ENCODE data around the gene SORCS3. TPM values are rescaled to one million over a fixed set of nuclear protein-coding genes. Genes with fewer than 3 reads are reported as not detected.
A peak's percentile ranks its signal among the peaks of the same experiment; 100 is the strongest.

The SORCS3 gene
- total and polyA plus RNA-seq, 2 experiments from 2014 or later: not detected

DNA sequence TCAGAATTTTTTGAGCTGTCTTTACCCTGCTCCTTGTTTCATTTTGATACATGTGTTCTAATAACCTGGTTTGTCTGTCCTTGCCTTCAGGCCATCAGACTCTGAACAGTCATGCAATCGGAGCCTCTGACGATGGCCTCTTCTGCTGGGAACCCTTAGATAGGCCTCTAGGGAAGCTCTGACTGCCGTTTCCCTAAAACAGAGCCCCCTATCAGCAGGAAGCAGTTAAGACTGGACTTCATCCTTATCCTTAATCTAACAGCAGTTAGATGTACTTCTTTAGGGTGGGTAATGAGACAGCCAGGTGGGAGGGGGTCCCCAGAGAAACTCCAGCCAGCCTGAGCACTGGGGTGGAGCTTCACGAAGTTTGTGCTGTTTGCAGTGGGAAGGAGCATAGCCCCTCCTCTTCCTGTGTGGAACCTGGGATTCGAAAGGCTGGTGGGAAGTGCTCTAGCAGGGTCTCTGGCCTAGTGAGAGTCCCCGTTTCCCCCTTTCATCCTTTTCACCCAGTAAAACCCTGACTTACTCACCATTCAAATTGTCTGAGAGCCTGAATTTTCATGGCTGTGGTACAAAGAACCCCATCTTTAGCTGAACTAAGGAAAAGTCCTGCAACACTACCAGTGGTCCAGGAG, 28.4 kb upstream of the SORCS3 start:
- in situ Hi-C loops (cut with MboI): no loop called here
- H3K36me3 ChIP-seq (ENCODE audit: low read depth): no peaks in the 10 kb centered on the region
- H3K27ac ChIP-seq: no peak overlapping the region

DNA sequence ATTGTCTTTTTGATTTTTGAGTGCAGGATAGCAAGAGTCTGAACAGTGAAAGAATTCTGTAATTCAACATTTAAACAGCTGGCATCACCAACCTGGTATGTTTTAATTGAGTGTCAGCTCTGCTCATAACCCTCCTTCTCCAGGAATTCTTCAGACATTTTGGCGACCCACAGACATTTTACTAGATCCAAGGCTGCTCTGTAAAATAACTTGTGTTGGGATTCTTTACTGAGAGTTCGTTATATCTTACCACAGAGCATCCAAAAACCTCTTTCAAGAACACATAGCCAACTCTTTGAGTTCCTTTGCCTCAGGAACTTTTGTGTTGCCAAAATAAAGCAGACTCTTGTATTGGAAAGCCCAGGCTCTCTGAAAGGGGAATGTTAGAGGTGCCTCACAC, 27.7 kb upstream of the SORCS3 start:
- in situ Hi-C loops (cut with MboI): no loop called here
- 35 to 40% methylated on average over 2 of the region's 2 CpGs for WGBS, 2 experiments (ENCODE audit: low coverage in 1 of 2, low lambda C conversion rate in 2 of 2, missing lambda C conversion rate in 2 of 2)
- no peak for DNase-seq

More for the DNA sequence above, 28.4 kb upstream of the SORCS3 start:
- H3K9me3 ChIP-seq (ENCODE audit: low read depth): no peaks in the 10 kb centered on the region
- no peaks in the 10 kb centered on the region for H3F3A ChIP-seq (ENCODE audit: insufficient read depth)
- H3K9ac ChIP-seq: no peak overlapping the region
- peak; percentile 37 for DNase-seq
- H3K4me3 ChIP-seq: no peak overlapping the region
- no peaks in the 10 kb centered on the region for H3K9me2 ChIP-seq (ENCODE audit: insufficient read depth)
- H4K20me1 ChIP-seq (ENCODE audit: insufficient read depth): no peaks in the 10 kb centered on the region
- H3K27me3 ChIP-seq (replicated peaks; ENCODE audit: insufficient read depth): 0 out of 2 replicates have a peak, but pooled peaks cover 8% of the 10 kb centered on the region
- WGBS, 2 experiments (ENCODE audit: low coverage in 1 of 2, low lambda C conversion rate in 2 of 2, missing lambda C conversion rate in 2 of 2): 63 to 69% methylated on average over 6 of the region's 6 CpGs
- no peak for TF ChIP-seq EZH2phosphoT487 (IDR thresholded peaks at IDR 0.05; ENCODE audit: insufficient read depth, low read depth)
- no peak for TF ChIP-seq EZH2 (IDR thresholded peaks at IDR 0.05; ENCODE audit: insufficient read depth, poor library complexity, severe bottlenecking)
- H3K4me2 ChIP-seq (ENCODE audit: unreplicated experiment): no peak overlapping the region
- H3K4me1 ChIP-seq (ENCODE audit: insufficient read depth): no peaks in the 10 kb centered on the region
- H2AFZ ChIP-seq: peak overlapping the region; percentile 36; the same call in 1 of the 2 replicates
- no peaks in the 10 kb centered on the region for H3K79me2 ChIP-seq (ENCODE audit: insufficient read depth)

DNA sequence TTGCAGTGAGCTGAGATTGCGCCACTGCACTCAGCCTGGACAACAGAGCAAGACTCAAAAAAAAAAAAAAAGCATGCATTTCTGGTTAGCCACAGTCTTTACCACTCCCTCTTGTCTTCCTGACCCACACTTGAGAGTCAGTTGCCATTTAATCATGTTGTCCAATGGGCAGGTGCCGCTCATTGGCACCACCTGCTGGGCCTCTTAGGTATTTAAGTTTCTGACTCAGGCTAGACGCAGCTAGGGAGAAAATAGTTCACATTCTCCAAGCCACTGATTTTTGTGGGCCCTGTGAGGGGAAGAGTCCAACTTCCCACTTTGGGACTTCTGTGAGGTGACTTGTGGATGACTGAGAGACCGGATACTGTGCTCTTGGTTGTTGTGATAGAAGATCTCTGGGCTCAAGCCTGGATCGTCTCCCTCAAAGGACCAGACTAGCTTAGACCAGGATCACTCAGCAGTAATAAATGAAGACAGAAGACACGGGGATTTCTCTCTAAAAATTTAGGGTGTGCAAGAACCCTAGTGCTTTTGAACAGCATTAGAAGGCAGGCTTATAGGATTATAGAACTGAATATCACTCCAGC, 26.8 kb upstream of the SORCS3 start:
- DNase-seq: peak; percentile 57

More for the DNA sequence above, 27.7 kb upstream of the SORCS3 start:
- Histone ChIP-seq H3K4me1 (ENCODE audit: insufficient read depth) (no peaks in the 10 kb centered on the region), H3K9me3 (ENCODE audit: low read depth) (no peaks in the 10 kb centered on the region), H3K9me2 (ENCODE audit: insufficient read depth) (no peaks in the 10 kb centered on the region), H3K9ac (no peak overlapping the region), H3K36me3 (ENCODE audit: low read depth) (no peaks in the 10 kb centered on the region), H3K4me2 (ENCODE audit: unreplicated experiment) (no peak overlapping the region), H3K27me3 (replicated peaks; ENCODE audit: insufficient read depth) (peaks cover 13% of the 10 kb centered on the region; the same call in 1 of the 2 replicates), H3F3A (ENCODE audit: insufficient read depth) (no peaks in the 10 kb centered on the region), H3K79me2 (ENCODE audit: insufficient read depth) (no peaks in the 10 kb centered on the region), H2AFZ (no peak overlapping the region), H3K27ac (no peak overlapping the region), H4K20me1 (ENCODE audit: insufficient read depth) (no peaks in the 10 kb centered on the region), H3K4me3 (no peak overlapping the region)
- TF ChIP-seq EZH2 (IDR thresholded peaks at IDR 0.05; ENCODE audit: insufficient read depth, poor library complexity, severe bottlenecking): no peak
- no peak for TF ChIP-seq EZH2phosphoT487 (IDR thresholded peaks at IDR 0.05; ENCODE audit: insufficient read depth, low read depth)

DNA sequence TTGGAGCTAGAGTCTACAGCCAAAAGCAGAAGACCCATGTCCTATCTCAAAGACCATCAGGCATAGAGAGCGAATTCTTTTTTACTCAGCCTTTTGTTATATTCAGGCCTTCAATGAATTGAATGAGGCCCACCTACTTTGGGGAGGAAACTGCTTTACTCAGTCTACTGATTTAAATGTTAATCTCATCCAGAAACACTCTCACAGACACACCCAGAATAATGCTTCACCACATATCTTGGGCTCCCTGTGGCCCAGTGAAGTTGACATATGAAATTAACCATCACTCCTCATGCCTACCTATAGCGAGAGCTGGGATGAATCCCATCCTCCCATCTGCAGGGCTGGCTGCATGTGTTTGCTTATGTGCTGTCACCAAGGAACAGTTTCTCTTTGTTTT, 26.0 kb upstream of the SORCS3 start:
- Histone ChIP-seq H3K9ac (no peak overlapping the region), H3K27ac (no peak overlapping the region), H3K4me3 (no peak overlapping the region), H3K36me3 (ENCODE audit: low read depth) (no peaks in the 10 kb centered on the region), H3K79me2 (ENCODE audit: insufficient read depth) (no peaks in the 10 kb centered on the region), H3K9me2 (ENCODE audit: insufficient read depth) (no peaks in the 10 kb centered on the region), H2AFZ (no peak overlapping the region), H3K4me2 (ENCODE audit: unreplicated experiment) (no peak overlapping the region), H4K20me1 (ENCODE audit: insufficient read depth) (no peaks in the 10 kb centered on the region), H3K27me3 (replicated peaks; ENCODE audit: insufficient read depth) (peaks cover 17% of the 10 kb centered on the region; the same call in 1 of the 2 replicates), H3K9me3 (ENCODE audit: low read depth) (no peaks in the 10 kb centered on the region), H3K4me1 (ENCODE audit: insufficient read depth) (no peaks in the 10 kb centered on the region), H3F3A (ENCODE audit: insufficient read depth) (no peaks in the 10 kb centered on the region)
- TF ChIP-seq EZH2 (IDR thresholded peaks at IDR 0.05; ENCODE audit: insufficient read depth, poor library complexity, severe bottlenecking) (no peak), EZH2phosphoT487 (IDR thresholded peaks at IDR 0.05; ENCODE audit: insufficient read depth, low read depth) (no peak)
- WGBS, 2 experiments (ENCODE audit: low coverage in 1 of 2, low lambda C conversion rate in 2 of 2, missing lambda C conversion rate in 2 of 2): 48 to 56% methylated on average over 2 of the region's 2 CpGs
- in situ Hi-C loops (cut with MboI): no loop called here
- no peak for DNase-seq

More for the DNA sequence above, 26.8 kb upstream of the SORCS3 start:
- no peaks in the 10 kb centered on the region for H4K20me1 ChIP-seq (ENCODE audit: insufficient read depth)
- H3K27me3 ChIP-seq (replicated peaks; ENCODE audit: insufficient read depth): peaks cover 13% of the 10 kb centered on the region; the same call in 1 of the 2 replicates
- in situ Hi-C loops (cut with MboI): no loop called here
- H3K27ac ChIP-seq: no peak overlapping the region
- no peaks in the 10 kb centered on the region for H3K4me1 ChIP-seq (ENCODE audit: insufficient read depth)
- H3F3A ChIP-seq (ENCODE audit: insufficient read depth): no peaks in the 10 kb centered on the region
- no peaks in the 10 kb centered on the region for H3K36me3 ChIP-seq (ENCODE audit: low read depth)
- H3K9ac ChIP-seq: no peak overlapping the region
- H3K9me3 ChIP-seq (ENCODE audit: low read depth): no peaks in the 10 kb centered on the region
- H3K4me3 ChIP-seq: no peak overlapping the region
- H3K4me2 ChIP-seq (ENCODE audit: unreplicated experiment): no peak overlapping the region
- 46 to 55% methylated on average over 6 of the region's 6 CpGs for WGBS, 2 experiments (ENCODE audit: low coverage in 1 of 2, low lambda C conversion rate in 2 of 2, missing lambda C conversion rate in 2 of 2)
- no peak overlapping the region for H2AFZ ChIP-seq
- H3K9me2 ChIP-seq (ENCODE audit: insufficient read depth): no peaks in the 10 kb centered on the region
- TF ChIP-seq EZH2phosphoT487 (IDR thresholded peaks at IDR 0.05; ENCODE audit: insufficient read depth, low read depth) (no peak), EZH2 (IDR thresholded peaks at IDR 0.05; ENCODE audit: insufficient read depth, poor library complexity, severe bottlenecking) (no peak)
- H3K79me2 ChIP-seq (ENCODE audit: insufficient read depth): no peaks in the 10 kb centered on the region
